ENCODE results near the gene DLGAP1.
"Not testable (repeated sequence)": the region's sequence is repeated elsewhere in the genome, so short reads cannot be mapped to it uniquely, and the experiment has no call there.

DLGAP1 gene

GRCh38 chr18:4319738-4320677 lies 135.1 kb downstream of the DLGAP1 start:
- Histone ChIP-seq H2BK12ac (ENCODE audit: low read length) (no peak overlapping the region), H3K4ac (ENCODE audit: low read length) (no peak overlapping the region), H3K4me2 (ENCODE audit: insufficient read depth, low read length, poor library complexity, severe bottlenecking) (no peak overlapping the region), H2AK5ac (ENCODE audit: low read depth, low read length) (no peak overlapping the region), H3K27ac (replicated peaks; ENCODE audit: low read length) (no peak overlapping the region), H3K4me3 (ENCODE audit: low read length in 2 of 2) (no peak overlapping the region), H2AFZ (ENCODE audit: low read length) (no peak overlapping the region), H3K9ac (ENCODE audit: low read depth, low read length, poor library complexity) (no peak overlapping the region), H3K27me3 (ENCODE audit: control insufficient read depth in 3 of 3, insufficient read depth in 3 of 3, low read depth in 1 of 3, low read length in 3 of 3) (no peaks in the 10 kb centered on the region), H3K36me3 (replicated peaks in 1 of 2; ENCODE audit: control insufficient read depth in 2 of 2, insufficient read depth in 2 of 2, low read length in 2 of 2) (no peaks in the 10 kb centered on the region), H2BK5ac (ENCODE audit: low read length) (no peak overlapping the region), H3K23ac (ENCODE audit: low read depth, low read length, poor library complexity) (no peak overlapping the region), H3K14ac (ENCODE audit: low read length) (no peak overlapping the region), H2BK120ac (ENCODE audit: low read depth, low read length) (no peak overlapping the region), H3K4me1 (ENCODE audit: control insufficient read depth in 2 of 2, insufficient read depth in 1 of 2, low read depth in 1 of 2, low read length in 2 of 2) (peaks cover 2% of the 10 kb centered on the region in 2 donors), H4K8ac (ENCODE audit: low read depth, low read length) (no peak overlapping the region), H3K18ac (ENCODE audit: low read length) (no peak overlapping the region), H3K9me3 (replicated peaks in 1 of 2; ENCODE audit: control insufficient read depth in 2 of 2, insufficient read depth in 1 of 2, low read depth in 1 of 2, low read length in 2 of 2) (no peaks in the 10 kb centered on the region), H3K79me1 (ENCODE audit: low read depth, low read length) (no peaks in the 10 kb centered on the region), H2BK15ac (ENCODE audit: low read length) (no peak overlapping the region), H4K91ac (ENCODE audit: low read depth, low read length, poor library complexity) (no peak overlapping the region)
- DNase-seq (ENCODE audit: low spot score): no peak
- no CpG with 5 or more reads among the region's 3 CpGs for WGBS, 2 donors (ENCODE audit: extremely low coverage in 2 of 2, insufficient read length in 2 of 2, insufficient replicate concordance in 1 of 2)

- H2BK5ac ChIP-seq (ENCODE audit: low read length): no peak overlapping the region
- H2BK12ac ChIP-seq (ENCODE audit: low read length): no peak overlapping the region
- H3K4me3 ChIP-seq (ENCODE audit: low read length in 2 of 2): no peak overlapping the region
- H2AK5ac ChIP-seq (ENCODE audit: low read depth, low read length): no peak overlapping the region
- H3K27ac ChIP-seq (replicated peaks; ENCODE audit: low read length): no peak overlapping the region
- no peak overlapping the region for H3K4ac ChIP-seq (ENCODE audit: low read length)
- H3K9ac ChIP-seq (ENCODE audit: low read depth, low read length, poor library complexity): no peak overlapping the region
- no peak overlapping the region for H2AFZ ChIP-seq (ENCODE audit: low read length)
- H3K18ac ChIP-seq (ENCODE audit: low read length): no peak overlapping the region
- H2BK120ac ChIP-seq (ENCODE audit: low read depth, low read length): no peak overlapping the region
- H2BK15ac ChIP-seq (ENCODE audit: low read length): no peak overlapping the region
- no peaks in the 10 kb centered on the region for H3K27me3 ChIP-seq (ENCODE audit: control insufficient read depth in 3 of 3, insufficient read depth in 3 of 3, low read depth in 1 of 3, low read length in 3 of 3)
- no peaks in the 10 kb centered on the region for H3K9me3 ChIP-seq (replicated peaks in 1 of 2; ENCODE audit: control insufficient read depth in 2 of 2, insufficient read depth in 1 of 2, low read depth in 1 of 2, low read length in 2 of 2)
- H3K4me2 ChIP-seq (ENCODE audit: insufficient read depth, low read length, poor library complexity, severe bottlenecking): no peak overlapping the region
- no peaks in the 10 kb centered on the region for H3K79me1 ChIP-seq (ENCODE audit: low read depth, low read length)
- WGBS, 2 donors (ENCODE audit: extremely low coverage in 2 of 2, insufficient read length in 2 of 2, insufficient replicate concordance in 1 of 2): no CpG with 5 or more reads among the region's 5 CpGs
- DNase-seq (ENCODE audit: low spot score): peak; percentile 14
- H4K91ac ChIP-seq (ENCODE audit: low read depth, low read length, poor library complexity): no peak overlapping the region
- H4K8ac ChIP-seq (ENCODE audit: low read depth, low read length): no peak overlapping the region
- H3K23ac ChIP-seq (ENCODE audit: low read depth, low read length, poor library complexity): no peak overlapping the region
- H3K36me3 ChIP-seq (replicated peaks in 1 of 2; ENCODE audit: control insufficient read depth in 2 of 2, insufficient read depth in 2 of 2, low read length in 2 of 2): no peaks in the 10 kb centered on the region
- H3K14ac ChIP-seq (ENCODE audit: low read length): no peak overlapping the region
- peaks cover 2% of the 10 kb centered on the region in 2 donors for H3K4me1 ChIP-seq (ENCODE audit: control insufficient read depth in 2 of 2, insufficient read depth in 1 of 2, low read depth in 1 of 2, low read length in 2 of 2)
Measured at GRCh38 chr18:4318311-4318710, 136.8 kb downstream of the DLGAP1 start.

DNA sequence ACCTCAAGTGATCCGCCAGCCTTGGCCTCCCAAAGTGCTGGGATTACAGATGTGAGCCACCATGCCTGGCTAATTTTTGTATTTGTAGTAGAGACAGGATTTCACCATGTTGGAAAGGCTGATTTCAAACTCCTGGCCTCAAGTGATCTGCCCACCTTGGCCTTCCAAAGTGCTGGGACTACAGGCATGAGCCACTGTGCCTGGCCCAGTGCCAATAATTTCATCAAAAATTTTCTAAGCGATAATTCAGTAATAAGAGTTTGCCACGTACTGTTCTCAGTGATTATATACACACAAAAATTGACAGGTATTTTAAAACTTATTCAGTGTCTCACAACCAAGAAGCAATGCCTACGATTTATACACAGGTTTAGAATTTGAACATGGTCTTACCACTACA lies 143.2 kb downstream of the DLGAP1 start:
- not testable (repeated sequence) for H4K91ac ChIP-seq (ENCODE audit: low read depth, low read length, poor library complexity); H3K4me1 ChIP-seq (ENCODE audit: control insufficient read depth in 2 of 2, insufficient read depth in 1 of 2, low read depth in 1 of 2, low read length in 2 of 2); DNase-seq (ENCODE audit: low spot score); H2BK120ac ChIP-seq (ENCODE audit: low read depth, low read length); H3K27ac ChIP-seq (replicated peaks; ENCODE audit: low read length); H2AK5ac ChIP-seq (ENCODE audit: low read depth, low read length); H3K23ac ChIP-seq (ENCODE audit: low read depth, low read length, poor library complexity); H3K18ac ChIP-seq (ENCODE audit: low read length); H3K4ac ChIP-seq (ENCODE audit: low read length); H3K9ac ChIP-seq (ENCODE audit: low read depth, low read length, poor library complexity); H2BK15ac ChIP-seq (ENCODE audit: low read length); H3K9me3 ChIP-seq (replicated peaks in 1 of 2; ENCODE audit: control insufficient read depth in 2 of 2, insufficient read depth in 1 of 2, low read depth in 1 of 2, low read length in 2 of 2); H3K14ac ChIP-seq (ENCODE audit: low read length); H3K4me2 ChIP-seq (ENCODE audit: insufficient read depth, low read length, poor library complexity, severe bottlenecking); H2BK12ac ChIP-seq (ENCODE audit: low read length); H2BK5ac ChIP-seq (ENCODE audit: low read length); H3K79me1 ChIP-seq (ENCODE audit: low read depth, low read length); H3K36me3 ChIP-seq (replicated peaks in 1 of 2; ENCODE audit: control insufficient read depth in 2 of 2, insufficient read depth in 2 of 2, low read length in 2 of 2); H4K8ac ChIP-seq (ENCODE audit: low read depth, low read length); H3K27me3 ChIP-seq (ENCODE audit: control insufficient read depth in 3 of 3, insufficient read depth in 3 of 3, low read depth in 1 of 3, low read length in 3 of 3); H2AFZ ChIP-seq (ENCODE audit: low read length); H3K4me3 ChIP-seq (ENCODE audit: low read length in 2 of 2)
- WGBS, 2 donors (ENCODE audit: extremely low coverage in 2 of 2, insufficient read length in 2 of 2, insufficient replicate concordance in 1 of 2): no CpG with 5 or more reads among the region's 4 CpGs

DNA sequence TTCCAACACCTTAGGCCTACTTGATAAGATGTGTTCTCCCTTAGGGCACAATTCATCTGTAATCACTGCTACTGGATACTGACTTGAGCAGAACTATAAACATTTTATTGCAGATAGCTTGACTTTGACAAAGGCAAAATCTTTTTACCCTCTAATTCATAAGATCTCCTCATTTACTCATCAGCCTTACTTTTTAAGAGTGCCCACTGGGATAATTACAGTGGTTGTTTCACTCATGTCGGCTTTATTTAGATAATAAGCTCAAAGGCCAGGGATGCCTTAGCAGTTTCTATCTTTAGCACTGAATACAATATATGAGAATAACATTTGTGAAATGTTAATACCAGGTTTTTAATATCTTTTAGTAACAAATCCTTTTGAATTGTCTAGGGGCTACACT lies 144.0 kb downstream of the DLGAP1 start:
- H2BK15ac ChIP-seq (ENCODE audit: low read length): no peak overlapping the region
- WGBS, 2 donors (ENCODE audit: extremely low coverage in 2 of 2, insufficient read length in 2 of 2, insufficient replicate concordance in 1 of 2): no CpG with 5 or more reads among the region's 1 CpG
- H2BK5ac ChIP-seq (ENCODE audit: low read length): no peak overlapping the region
- no peak overlapping the region for H2AFZ ChIP-seq (ENCODE audit: low read length)
- no peaks in the 10 kb centered on the region for H3K27me3 ChIP-seq (ENCODE audit: control insufficient read depth in 3 of 3, insufficient read depth in 3 of 3, low read depth in 1 of 3, low read length in 3 of 3)
- H3K79me1 ChIP-seq (ENCODE audit: low read depth, low read length): peaks cover 1% of the 10 kb centered on the region
- H2AK5ac ChIP-seq (ENCODE audit: low read depth, low read length): no peak overlapping the region
- no peak overlapping the region for H2BK120ac ChIP-seq (ENCODE audit: low read depth, low read length)
- no peaks in the 10 kb centered on the region for H3K4me1 ChIP-seq (ENCODE audit: control insufficient read depth in 2 of 2, insufficient read depth in 1 of 2, low read depth in 1 of 2, low read length in 2 of 2)
- H3K9ac ChIP-seq (ENCODE audit: low read depth, low read length, poor library complexity): no peak overlapping the region
- no peak overlapping the region for H3K4ac ChIP-seq (ENCODE audit: low read length)
- no peak overlapping the region for H3K14ac ChIP-seq (ENCODE audit: low read length)
- H3K23ac ChIP-seq (ENCODE audit: low read depth, low read length, poor library complexity): no peak overlapping the region
- no peak overlapping the region for H3K4me2 ChIP-seq (ENCODE audit: insufficient read depth, low read length, poor library complexity, severe bottlenecking)
- no peaks in the 10 kb centered on the region for H3K9me3 ChIP-seq (replicated peaks in 1 of 2; ENCODE audit: control insufficient read depth in 2 of 2, insufficient read depth in 1 of 2, low read depth in 1 of 2, low read length in 2 of 2)
- no peak overlapping the region for H4K91ac ChIP-seq (ENCODE audit: low read depth, low read length, poor library complexity)
- no peak for DNase-seq (ENCODE audit: low spot score)
- H3K4me3 ChIP-seq (ENCODE audit: low read length in 2 of 2): no peak overlapping the region
- H4K8ac ChIP-seq (ENCODE audit: low read depth, low read length): no peak overlapping the region
- no peaks in the 10 kb centered on the region for H3K36me3 ChIP-seq (replicated peaks in 1 of 2; ENCODE audit: control insufficient read depth in 2 of 2, insufficient read depth in 2 of 2, low read length in 2 of 2)
- H3K18ac ChIP-seq (ENCODE audit: low read length): no peak overlapping the region
- no peak overlapping the region for H3K27ac ChIP-seq (replicated peaks; ENCODE audit: low read length)
- no peak overlapping the region for H2BK12ac ChIP-seq (ENCODE audit: low read length)

Data from neuronal stem cell (in vitro differentiated cells).